ENCODE measurements around the gene LOC101059915.

GRCh38 chrX:71671043-71671780 lies 3.9 kb downstream of the LOC101059915 start:
- TF ChIP-seq ZNF217 (IDR thresholded peaks at IDR 0.05) = no peak
- TF ChIP-seq KDM1A (IDR thresholded peaks at IDR 0.05; ENCODE audit: borderline replicate concordance) = no peak
- TF ChIP-seq BRCA1 (IDR thresholded peaks at IDR 0.05; ENCODE audit: low read depth, low read length) = no peak
- no peak for TF ChIP-seq EZH2 (IDR thresholded peaks at IDR 0.05; ENCODE audit: borderline replicate concordance, control insufficient read depth, low read depth, low read length)
- TF ChIP-seq POLR2AphosphoS2 (IDR thresholded peaks at IDR 0.05; ENCODE audit: low read depth, low read length) = no peak
- no peak for TF ChIP-seq ZBTB33 (IDR thresholded peaks at IDR 0.05)
- TF ChIP-seq CTCF (IDR thresholded peaks at IDR 0.05 in 2 of 3, conservative IDR thresholded peaks at IDR 0.05 in 1 of 3; ENCODE audit: control insufficient read depth in 2 of 3, extremely low read depth in 1 of 3, insufficient read depth in 1 of 3, low read depth in 3 of 3, low read length in 3 of 3) = no peak
